ENCODE data around the gene ZNF189.

Gene ZNF189

DNA sequence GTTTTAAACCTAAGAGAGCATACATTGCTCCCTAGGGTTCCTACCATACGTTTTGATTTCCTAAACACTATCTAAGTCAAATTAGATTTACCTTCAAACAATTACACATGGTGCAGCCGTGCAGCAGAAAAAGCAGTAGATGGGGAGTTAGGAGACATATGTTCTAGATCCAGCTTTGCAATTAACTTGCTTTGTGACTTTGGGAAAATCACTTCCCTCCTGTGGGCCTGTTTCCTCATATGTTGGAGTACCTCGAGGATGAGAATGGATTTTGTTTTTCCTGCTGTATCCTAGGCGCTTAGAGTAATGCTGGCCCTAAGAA lies 944 bp upstream of the ZNF189 start:
- DNase-seq (ENCODE audit: extremely low spot score) = no peak
- TF ChIP-seq HDGF (IDR thresholded peaks at IDR 0.05; ENCODE audit: borderline replicate concordance) = no peak
- ChIA-PET CTCF (interaction anchor here (1.1 to 1.3 kb wide), 2 partner anchors 9 to 51 kb away, joined by 3 to 7 read pairs; no protein-coding TSS in a partner anchor), POLR2A (no interaction called here)

DNA sequence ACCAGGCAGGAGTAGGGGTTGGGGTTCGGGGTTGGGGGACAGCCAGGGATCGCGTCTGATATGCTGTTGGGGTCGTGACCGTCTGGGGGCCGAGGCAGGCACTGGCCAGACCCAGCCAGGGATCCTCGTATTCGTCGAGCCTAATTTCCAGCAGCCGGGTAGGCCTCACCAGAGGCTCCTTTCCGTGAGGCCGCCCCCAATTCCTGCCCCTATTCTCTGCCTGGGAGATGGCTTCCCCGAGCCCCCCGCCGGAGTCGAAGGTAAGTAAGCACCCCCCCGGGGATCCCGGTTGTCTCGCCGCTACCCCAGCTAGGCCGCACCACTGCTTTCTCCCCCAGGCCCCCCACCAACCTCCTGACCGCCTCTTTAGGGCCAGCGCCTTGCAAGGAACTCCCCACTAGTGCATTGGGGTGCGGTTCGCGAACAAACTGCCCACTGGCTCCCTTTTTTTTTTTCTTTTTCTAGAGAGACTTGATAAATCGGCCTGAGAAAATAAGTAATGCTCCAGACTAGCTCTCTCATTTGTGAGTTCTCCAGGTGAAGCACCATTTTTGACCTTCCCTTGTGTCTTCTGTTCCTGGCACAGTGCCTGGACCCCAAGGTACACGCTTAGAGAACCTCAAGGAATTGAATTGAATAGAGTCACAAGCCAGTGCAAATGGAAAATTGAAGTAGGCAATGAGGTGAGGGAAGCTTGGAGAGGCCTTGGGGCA lies 435 bp downstream of the ZNF189 start:
- no peak for DNase-seq (ENCODE audit: extremely low spot score)
- ChIA-PET CTCF (interaction anchor here (1.3 kb wide), 1 partner anchor 11 kb away, joined by 7 read pairs; no protein-coding TSS in a partner anchor), POLR2A (interaction anchor here (0.6 to 1.5 kb wide), 14 partner anchors 8 to 134 kb away, joined by 3 to 13 read pairs (median 4); partner anchors contain the start of gene RNF20)
- TF ChIP-seq NFRKB (IDR thresholded peaks at IDR 0.05) (no peak), SP1 (IDR thresholded peaks at IDR 0.05) (no peak), ARNT (IDR thresholded peaks at IDR 0.05) (no peak), TARDBP (IDR thresholded peaks at IDR 0.05) (no peak), BHLHE40 (IDR thresholded peaks at IDR 0.05; ENCODE audit: borderline replicate concordance) (no peak), HDGF (IDR thresholded peaks at IDR 0.05; ENCODE audit: borderline replicate concordance) (no peak), ELF4 (IDR thresholded peaks at IDR 0.05) (no peak)
- TF ChIP-seq, protein P1, sequence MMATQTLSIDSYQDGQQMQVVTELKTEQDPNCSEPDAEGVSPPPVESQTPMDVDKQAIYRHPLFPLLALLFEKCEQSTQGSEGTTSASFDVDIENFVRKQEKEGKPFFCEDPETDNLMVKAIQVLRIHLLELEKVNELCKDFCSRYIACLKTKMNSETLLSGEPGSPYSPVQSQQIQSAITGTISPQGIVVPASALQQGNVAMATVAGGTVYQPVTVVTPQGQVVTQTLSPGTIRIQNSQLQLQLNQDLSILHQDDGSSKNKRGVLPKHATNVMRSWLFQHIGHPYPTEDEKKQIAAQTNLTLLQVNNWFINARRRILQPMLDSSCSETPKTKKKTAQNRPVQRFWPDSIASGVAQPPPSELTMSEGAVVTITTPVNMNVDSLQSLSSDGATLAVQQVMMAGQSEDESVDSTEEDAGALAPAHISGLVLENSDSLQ (IDR thresholded peaks at IDR 0.05) = no peak

DNA sequence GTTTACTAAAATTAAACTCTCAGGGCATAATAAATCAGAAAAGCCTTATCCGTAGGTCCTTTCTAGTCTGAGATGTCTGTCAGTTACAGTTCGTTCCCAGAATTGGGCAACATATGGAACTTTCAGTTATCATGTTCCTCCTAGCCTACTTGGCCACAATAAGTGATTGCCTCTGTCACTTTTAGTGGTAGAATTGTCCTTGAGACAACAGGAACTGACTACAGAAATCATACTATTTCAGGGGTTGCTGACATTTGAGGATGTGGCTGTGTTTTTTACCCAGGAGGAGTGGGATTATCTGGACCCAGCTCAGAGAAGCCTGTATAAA lies 956 bp downstream of the ZNF189 start:
- DNase-seq (ENCODE audit: extremely low spot score) = no peak
- no peak for TF ChIP-seq ELF4 (IDR thresholded peaks at IDR 0.05)
- TF ChIP-seq FOXM1 (IDR thresholded peaks at IDR 0.05; ENCODE audit: borderline replicate concordance) = no peak
- TF ChIP-seq, protein P1 (IDR thresholded peaks at IDR 0.05) = 0 out of 2 replicates have a peak, but pooled peaks have one; percentile 13
- ChIA-PET CTCF (no interaction called here), POLR2A (interaction anchor here (1.1 to 1.5 kb wide), 3 partner anchors 7 to 22 kb away, joined by 3 to 5 read pairs (median 4); no protein-coding TSS in a partner anchor)

DNA sequence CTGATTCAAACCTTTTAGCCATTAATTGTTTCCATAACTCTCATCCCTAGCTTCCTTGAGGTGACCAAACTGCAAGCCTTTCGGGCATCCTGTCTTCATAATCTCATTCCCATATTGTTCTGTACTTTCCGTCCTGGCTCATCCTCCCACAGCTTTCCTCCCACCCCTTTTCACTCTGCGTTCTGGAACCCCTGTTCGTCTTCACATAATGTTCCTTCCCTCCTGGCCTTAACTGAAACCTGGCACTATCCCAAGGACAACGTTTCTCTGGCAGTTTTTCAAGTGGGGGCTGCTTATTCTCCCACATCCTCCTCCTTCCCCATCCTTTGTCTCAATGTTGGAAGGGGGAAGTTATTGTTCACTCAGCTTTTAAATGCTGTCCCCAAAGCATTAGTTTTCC lies 1.5 kb downstream of the ZNF189 start:
- ChIA-PET POLR2A (no interaction called here), CTCF (no interaction called here)
- DNase-seq (ENCODE audit: extremely low spot score) = no peak
- TF ChIP-seq LEF1 (IDR thresholded peaks at IDR 0.05; ENCODE audit: borderline replicate concordance) (no peak), FOXA1 (IDR thresholded peaks at IDR 0.05) (no peak), HDGF (IDR thresholded peaks at IDR 0.05; ENCODE audit: borderline replicate concordance) (no peak), ZNF384 (IDR thresholded peaks at IDR 0.05) (no peak), ELF4 (IDR thresholded peaks at IDR 0.05) (no peak), FOXM1 (IDR thresholded peaks at IDR 0.05; ENCODE audit: borderline replicate concordance) (no peak), SP1 (IDR thresholded peaks at IDR 0.05) (no peak), ARNT (IDR thresholded peaks at IDR 0.05) (no peak), SUZ12 (IDR thresholded peaks at IDR 0.05) (no peak), CTBP1 (IDR thresholded peaks at IDR 0.05; ENCODE audit: borderline replicate concordance) (no peak), TARDBP (IDR thresholded peaks at IDR 0.05) (no peak), FOXK2 (IDR thresholded peaks at IDR 0.05) (no peak), L3MBTL2 (conservative IDR thresholded peaks at IDR 0.05) (no peak)

DNA sequence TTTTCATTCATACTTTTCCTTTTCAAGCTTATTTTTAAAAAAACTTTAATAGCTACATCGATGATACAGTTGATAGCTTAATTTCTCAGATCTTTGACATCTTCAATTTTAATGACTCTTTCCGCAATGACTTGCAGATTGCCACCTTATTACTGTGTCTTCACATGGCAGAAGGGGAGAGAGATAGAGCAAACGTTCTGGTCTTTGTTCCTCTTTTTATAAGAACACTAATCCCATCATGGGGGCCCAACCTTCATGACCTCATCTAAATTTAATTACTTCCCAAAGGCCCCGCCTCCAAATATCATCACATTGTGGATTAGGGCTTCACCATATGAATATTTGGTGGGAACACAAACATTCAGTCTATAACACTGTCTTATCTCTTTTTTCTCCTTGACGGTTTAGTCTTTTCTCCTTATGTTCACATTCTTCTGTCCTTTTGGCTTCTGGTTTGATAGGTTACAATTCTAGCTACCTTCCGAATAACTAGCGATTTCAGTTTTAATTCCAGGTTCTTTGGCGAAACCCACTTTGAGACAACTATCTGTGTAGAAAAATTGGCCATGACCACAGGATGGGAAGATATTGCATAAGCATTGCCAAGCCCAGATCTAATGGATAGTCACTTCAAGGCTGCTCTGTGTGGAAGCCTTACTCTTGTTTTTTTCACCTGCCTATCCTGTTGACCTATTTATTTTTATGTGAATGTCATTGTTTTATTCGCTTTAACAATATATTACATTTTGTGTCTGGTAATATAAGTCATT lies 5.0 kb downstream of the ZNF189 start:
- no peak for TF ChIP-seq LEF1 (IDR thresholded peaks at IDR 0.05; ENCODE audit: borderline replicate concordance)
- no peak for TF ChIP-seq TARDBP (IDR thresholded peaks at IDR 0.05)
- no peak for TF ChIP-seq ZNF384 (IDR thresholded peaks at IDR 0.05)
- TF ChIP-seq SP1 (IDR thresholded peaks at IDR 0.05) = no peak
- DNase-seq (ENCODE audit: extremely low spot score) = no peak
- ChIA-PET POLR2A (no interaction called here), CTCF (no interaction called here)

DNA sequence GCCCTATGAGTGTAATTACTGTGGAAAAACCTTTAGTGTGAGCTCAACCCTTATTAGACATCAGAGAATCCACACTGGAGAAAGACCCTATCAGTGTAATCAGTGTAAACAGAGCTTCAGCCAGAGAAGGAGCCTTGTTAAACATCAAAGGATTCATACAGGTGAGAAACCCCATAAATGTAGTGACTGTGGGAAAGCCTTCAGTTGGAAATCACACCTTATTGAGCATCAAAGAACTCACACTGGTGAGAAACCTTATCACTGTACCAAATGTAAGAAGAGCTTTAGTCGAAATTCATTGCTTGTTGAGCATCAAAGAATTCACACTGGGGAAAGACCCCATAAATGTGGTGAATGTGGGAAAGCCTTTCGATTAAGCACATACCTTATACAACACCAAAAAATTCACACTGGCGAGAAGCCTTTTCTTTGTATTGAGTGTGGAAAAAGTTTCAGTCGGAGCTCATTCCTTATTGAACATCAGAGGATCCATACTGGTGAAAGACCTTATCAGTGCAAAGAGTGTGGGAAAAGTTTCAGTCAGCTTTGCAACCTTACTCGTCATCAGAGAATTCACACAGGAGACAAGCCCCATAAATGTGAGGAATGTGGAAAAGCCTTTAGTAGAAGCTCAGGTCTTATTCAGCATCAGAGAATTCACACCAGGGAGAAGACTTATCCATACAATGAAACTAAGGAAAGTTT lies 9.9 kb downstream of the ZNF189 start:
- POLR2A ChIA-PET = interaction anchor here (1.8 kb wide), 1 partner anchor 10 kb away, joined by 4 read pairs; the partner anchor contains the start of genes MRPL50 and ZNF189
- TF ChIP-seq FOXA1 (IDR thresholded peaks at IDR 0.05) = no peak
- no peak for TF ChIP-seq SUZ12 (IDR thresholded peaks at IDR 0.05)
- no peak for TF ChIP-seq FOXM1 (IDR thresholded peaks at IDR 0.05; ENCODE audit: borderline replicate concordance)
- no peak for TF ChIP-seq ELF4 (IDR thresholded peaks at IDR 0.05)
- TF ChIP-seq HDGF (IDR thresholded peaks at IDR 0.05; ENCODE audit: borderline replicate concordance) = no peak
- TF ChIP-seq FOXK2 (IDR thresholded peaks at IDR 0.05) = no peak
- TF ChIP-seq, protein P1 (IDR thresholded peaks at IDR 0.05) = no peak
- no peak for TF ChIP-seq NFRKB (IDR thresholded peaks at IDR 0.05)
- CTCF ChIA-PET = no interaction called here
- DNase-seq (ENCODE audit: extremely low spot score) = no peak

Data from HEK293T (cell line).